ENCODE measurements around the gene IL5RA.

The IL5RA gene

GRCh38 chr3:3105815-3106214, 4.4 kb downstream of the IL5RA start:
- DNase-seq, result no peak

DNA sequence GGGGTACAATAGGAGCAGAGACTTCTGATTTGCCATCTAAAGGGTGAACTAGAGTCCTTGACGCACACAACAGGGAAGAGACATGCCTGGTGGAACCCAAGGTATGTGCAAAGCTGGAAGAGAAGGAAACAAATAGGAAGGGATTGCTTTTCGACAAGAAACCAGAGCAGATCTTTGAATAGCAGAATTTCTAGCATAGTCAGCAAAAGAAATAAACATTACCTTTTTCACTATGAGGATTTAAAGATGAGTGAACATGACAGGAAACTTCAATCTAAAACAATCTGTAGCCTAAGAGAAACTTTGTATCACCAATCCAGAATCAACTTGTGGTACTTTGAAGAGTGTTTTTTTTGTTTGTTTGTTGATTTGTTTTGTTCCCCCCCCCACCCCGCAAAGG, 4.9 kb downstream of the IL5RA start:
- DNase-seq, result no peak

GRCh38 chr3:3102751-3103150, 7.4 kb downstream of the IL5RA start:
- DNase-seq, result no peak

GRCh38 chr3:3101660-3102458, 8.3 kb downstream of the IL5RA start:
- no peak for DNase-seq

- DNase-seq, result no peak
These were observed 12.2 kb downstream of the IL5RA start for GRCh38 chr3:3097958-3098357.

GRCh38 chr3:3089017-3089416, 21.2 kb downstream of the IL5RA start:
- DNase-seq, result no peak

DNA sequence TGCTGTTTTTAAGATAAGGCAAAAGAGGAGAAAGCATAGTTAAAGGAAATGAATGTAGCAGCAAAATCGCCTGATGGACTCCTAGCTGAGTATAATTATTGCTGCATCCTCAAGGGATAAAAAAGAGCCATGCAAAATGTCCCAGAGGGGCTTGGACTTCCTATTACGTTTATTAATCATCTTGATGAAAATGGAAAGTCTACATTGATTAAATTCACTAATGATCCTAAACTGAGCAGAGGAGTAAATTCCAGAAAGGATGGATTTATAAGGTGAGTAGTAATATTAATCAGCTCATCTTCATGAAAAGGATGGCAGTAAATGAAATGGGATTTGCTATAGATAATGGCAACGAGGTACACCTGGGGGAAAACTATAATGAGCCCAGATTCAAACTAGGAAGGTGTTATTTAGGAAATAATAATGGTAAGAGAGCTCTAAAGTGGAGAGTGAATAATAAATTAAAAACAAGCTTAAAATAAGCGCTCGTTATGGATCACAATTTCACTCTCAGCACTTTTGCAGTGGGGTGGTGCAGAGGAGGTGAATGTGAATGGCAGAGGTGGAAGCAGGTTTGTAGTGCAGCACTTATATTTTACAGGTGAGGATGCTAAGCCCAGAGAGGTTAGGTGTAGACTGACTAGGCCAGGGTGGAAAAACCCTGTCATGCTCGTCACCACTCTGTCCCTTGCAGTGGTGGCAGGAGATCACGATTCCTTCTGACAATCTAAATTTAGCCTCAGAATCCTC, 22.3 kb downstream of the IL5RA start:
- DNase-seq, result no peak

DNA sequence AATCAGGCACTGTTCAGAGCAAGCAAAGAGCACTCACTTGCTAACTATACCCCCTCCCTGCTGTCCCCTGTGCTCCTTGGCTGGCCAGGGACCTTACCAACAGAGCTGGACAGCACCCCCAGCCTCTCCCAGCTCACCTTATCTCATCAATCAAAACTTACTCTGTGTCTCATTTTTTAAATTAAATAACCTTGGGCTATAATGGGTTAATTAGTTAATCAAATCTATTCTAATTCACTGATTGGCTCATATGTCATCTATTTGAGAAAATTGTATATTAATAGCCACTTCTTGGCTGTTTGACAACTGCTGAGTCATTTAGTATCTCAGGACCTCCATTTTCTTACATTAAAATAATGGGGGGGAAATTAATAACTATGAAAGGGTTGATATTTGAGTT, 22.9 kb downstream of the IL5RA start:
- no peak for DNase-seq

GRCh38 chr3:3086239-3086638, 23.9 kb downstream of the IL5RA start:
- no peak for DNase-seq

GRCh38 chr3:3085782-3086181, 24.4 kb downstream of the IL5RA start:
- DNase-seq, result no peak

DNA sequence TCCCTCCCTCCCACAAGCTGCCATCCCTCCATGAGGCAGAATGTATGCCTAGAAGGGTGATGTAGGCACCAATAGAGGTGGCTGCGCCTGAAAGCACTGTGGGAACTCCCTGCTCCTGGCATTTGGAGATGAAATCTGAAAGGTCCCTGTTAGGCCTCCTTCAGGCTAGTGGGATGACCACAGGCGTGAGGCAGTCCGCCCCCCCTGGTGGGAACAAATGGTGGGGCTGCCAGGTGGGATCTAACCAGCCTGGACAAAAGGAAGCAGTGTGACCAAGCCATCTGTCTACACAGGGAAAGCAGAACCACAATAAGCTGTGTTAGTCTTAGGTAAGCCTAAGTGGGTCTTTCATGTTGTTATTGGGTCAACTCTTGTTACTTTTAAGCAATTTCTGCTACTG, 25.3 kb downstream of the IL5RA start:
- no peak for DNase-seq

GRCh38 chr3:3082234-3082924, 27.8 kb downstream of the IL5RA start:
- no peak for DNase-seq

DNA sequence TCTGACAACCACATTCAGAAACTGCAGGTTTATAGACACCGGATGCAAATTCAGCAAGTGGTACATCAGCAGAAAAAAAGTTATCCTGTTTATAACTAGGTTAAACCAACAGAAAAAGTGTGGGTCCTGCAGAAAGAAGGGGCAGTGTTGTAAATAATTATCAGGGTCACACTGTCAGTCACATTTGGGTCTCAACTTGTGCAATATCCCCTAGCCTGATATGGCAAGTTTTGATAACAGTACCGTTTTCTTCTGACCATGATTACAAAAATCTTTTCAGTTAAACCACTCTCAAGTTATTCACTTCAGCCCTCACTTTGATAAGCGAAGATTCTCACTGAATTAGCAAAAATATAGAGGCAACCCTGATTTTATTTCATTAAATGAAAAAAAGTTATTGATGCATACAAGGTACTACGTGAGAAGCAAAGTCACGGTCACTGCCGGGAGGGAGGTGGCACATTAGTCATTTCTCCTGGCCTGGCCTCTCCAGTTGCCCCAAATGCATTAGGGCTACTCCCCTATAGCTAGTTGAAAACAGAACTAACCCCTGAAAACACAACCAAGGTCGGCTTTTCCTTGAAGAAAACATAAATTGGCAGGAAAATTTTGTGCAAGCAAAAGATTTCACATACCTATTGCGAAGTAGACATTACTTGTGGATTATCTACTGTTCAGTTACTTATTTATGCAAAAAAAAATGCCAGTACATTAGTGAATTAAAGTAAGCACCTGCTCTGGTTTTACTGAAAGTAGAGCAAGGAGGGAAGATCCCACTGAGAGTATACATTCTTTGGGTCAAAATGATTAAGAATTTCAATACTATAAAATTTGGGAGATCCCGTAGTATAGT, 28.6 kb downstream of the IL5RA start:
- no peak for DNase-seq

GRCh38 chr3:3080309-3080708, 29.9 kb downstream of the IL5RA start:
- no peak for DNase-seq

- no peak for DNase-seq
These were observed 35.5 kb downstream of the IL5RA start for GRCh38 chr3:3074551-3075257.

- DNase-seq, result no peak
These were observed 39.0 kb downstream of the IL5RA start for GRCh38 chr3:3071136-3071535.

- DNase-seq, result no peak
These were observed 40.5 kb downstream of the IL5RA start for GRCh38 chr3:3069723-3070122.

- no peak for DNase-seq
These were observed 41.8 kb downstream of the IL5RA start for GRCh38 chr3:3068358-3068881.

DNA sequence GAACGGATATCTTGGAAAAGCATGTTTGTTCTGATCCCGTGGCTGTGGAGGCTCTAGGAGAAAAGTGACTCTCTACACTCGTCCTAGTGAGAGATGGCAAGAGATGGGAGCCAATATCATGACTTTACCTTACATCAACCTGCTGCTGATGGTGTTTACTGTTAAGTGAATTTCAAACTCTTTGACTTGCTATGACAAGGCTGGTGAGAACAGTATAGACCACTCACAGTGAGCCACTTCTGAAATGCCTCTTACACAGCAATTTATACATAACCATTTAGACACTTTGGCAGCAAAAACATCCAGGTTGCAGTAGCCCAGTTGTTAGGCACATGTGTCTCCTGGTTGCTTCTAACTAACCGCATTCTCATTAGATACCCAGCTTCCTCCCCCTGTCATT, 43.3 kb downstream of the IL5RA start:
- no peak for DNase-seq

DNA sequence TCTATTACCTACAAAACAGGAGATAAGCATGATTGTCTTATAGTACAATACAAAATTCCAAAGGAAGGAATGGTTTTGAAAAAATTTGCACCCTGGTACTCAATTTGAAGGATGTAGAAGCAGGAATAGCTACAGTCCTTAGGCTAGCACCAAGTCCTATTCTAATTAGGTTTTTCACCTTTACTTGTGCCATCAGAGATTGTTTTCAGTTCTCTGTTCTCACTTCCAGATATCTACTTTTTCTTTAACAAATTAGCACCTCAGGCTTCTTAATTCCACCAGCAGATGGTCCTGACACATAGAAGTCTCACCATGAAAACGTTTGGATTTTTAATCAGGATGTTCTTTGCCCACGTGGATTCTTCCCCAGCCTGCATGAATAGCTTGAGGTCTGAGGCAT, 43.8 kb downstream of the IL5RA start:
- DNase-seq, result no peak

DNA sequence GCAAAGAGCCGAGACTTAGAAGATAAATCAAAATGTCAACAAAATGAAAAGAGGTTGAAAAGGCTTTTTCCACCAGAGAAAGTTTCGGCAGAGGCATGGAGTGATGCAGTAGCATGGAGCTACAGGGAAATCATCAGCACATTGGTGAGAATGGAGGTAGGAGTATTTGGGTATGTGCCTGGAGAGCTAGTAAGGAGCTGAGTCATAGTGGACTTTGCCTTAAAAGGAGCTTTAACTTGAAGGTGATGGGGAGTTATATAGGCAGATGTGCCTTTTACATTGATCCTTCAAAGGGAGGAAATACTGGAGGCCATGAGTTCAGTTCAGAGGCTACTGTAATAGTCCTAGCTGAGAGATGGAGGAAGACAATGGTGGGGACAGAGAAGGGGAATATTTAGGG, 44.3 kb downstream of the IL5RA start:
- DNase-seq, result no peak

DNA sequence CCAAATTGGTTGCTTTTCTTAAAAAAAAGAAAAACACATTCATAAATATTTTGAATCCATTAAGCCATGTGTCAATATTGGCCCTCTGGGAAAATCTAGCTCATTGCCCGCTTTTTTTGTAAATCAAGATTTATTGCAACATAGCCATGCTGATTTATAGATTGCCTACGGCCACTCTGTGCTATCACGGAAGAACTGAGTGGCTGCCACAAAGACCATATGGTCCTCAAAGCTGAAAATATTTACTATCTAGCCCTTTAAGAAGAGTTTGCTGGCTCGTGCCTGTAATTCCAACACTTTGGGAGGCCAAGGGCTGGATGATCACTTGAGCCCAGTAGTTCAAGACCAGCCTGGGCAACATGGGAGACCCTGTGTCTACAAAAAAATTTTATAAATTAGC, 45.9 kb downstream of the IL5RA start:
- no peak for DNase-seq

All from activated naive CD4-positive, alpha-beta T cell (primary cell).